A673 (cell line): ENCODE measurements around the gene ABHD8.

Experiments
- EZH2 ChIP-seq: fragments of 200-600 bp; sonication (generic); IDR thresholded peaks from 2 replicates; pipeline ENCODE4 v1.6.1; 2017; ENCODE audit warnings: borderline replicate concordance, low read depth, mild to moderate bottlenecking, mixed read lengths, antibody characterized with exemption, low read length; ENCODE audit not compliant: poor library complexity, severe bottlenecking
- TF ChIP-seq, protein P1 (sequence below): fragments of 300-800, 200-600 bp; sonication (generic); conservative IDR thresholded peaks from 2 replicates; pipeline ENCODE4 v1.5.1; 2017; ENCODE audit warnings: low read depth, mild to moderate bottlenecking, antibody characterized with exemption, low read length, moderate library complexity, mixed read lengths

DNA sequence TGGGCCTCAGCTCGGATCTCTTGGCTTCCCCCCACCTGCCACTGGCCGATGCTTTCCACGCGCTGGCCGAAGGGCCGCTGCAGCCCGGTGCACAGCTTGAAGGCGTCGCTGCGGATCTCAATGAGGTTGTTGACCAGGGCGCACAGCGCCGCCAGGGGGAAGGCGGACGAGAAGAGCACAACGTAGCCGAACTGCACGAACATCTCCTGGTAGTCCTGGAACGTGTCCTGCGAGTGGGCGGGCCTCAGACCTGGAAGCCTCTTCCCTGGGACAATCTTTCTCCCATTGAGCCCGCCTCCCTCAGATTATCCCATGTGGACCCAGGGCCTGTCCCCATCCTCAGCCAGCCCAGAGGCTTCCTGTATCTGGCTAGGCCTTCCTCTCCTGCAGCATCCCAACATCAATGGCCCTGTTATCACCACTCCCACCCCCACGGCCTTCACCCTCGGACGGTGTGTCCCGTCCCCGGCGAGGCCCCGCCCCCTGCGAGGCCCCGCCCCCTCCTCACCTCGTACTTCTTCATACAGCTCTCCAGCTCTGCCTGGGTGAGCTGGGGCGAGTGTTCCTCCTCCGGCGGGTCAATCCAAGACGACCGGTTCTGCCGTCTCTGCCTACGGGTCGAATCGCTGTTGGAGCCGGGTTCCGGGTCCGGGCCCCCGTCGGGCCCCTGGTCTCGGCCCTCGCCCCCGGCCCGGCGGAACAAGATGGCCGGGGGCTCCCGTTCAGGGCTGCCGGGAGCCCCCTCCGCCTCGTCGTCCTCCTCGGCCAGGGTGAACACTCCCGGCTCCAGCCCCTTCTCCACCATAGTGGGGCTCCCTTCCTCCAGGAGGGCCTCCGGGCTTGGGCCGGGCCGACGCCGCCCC is 24.7 kb upstream of the ABHD8 start:
- TF ChIP-seq, protein P1, sequence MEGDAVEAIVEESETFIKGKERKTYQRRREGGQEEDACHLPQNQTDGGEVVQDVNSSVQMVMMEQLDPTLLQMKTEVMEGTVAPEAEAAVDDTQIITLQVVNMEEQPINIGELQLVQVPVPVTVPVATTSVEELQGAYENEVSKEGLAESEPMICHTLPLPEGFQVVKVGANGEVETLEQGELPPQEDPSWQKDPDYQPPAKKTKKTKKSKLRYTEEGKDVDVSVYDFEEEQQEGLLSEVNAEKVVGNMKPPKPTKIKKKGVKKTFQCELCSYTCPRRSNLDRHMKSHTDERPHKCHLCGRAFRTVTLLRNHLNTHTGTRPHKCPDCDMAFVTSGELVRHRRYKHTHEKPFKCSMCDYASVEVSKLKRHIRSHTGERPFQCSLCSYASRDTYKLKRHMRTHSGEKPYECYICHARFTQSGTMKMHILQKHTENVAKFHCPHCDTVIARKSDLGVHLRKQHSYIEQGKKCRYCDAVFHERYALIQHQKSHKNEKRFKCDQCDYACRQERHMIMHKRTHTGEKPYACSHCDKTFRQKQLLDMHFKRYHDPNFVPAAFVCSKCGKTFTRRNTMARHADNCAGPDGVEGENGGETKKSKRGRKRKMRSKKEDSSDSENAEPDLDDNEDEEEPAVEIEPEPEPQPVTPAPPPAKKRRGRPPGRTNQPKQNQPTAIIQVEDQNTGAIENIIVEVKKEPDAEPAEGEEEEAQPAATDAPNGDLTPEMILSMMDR: no peak
- TF ChIP-seq EZH2: no peak
